ENCODE data around the gene CLSTN1. TPM values are rescaled to one million over a fixed set of nuclear protein-coding genes. Genes with fewer than 3 reads are reported as not detected.

The CLSTN1 gene
- total RNA-seq, 1 experiment from 2014 or later, result 106 TPM

DNA sequence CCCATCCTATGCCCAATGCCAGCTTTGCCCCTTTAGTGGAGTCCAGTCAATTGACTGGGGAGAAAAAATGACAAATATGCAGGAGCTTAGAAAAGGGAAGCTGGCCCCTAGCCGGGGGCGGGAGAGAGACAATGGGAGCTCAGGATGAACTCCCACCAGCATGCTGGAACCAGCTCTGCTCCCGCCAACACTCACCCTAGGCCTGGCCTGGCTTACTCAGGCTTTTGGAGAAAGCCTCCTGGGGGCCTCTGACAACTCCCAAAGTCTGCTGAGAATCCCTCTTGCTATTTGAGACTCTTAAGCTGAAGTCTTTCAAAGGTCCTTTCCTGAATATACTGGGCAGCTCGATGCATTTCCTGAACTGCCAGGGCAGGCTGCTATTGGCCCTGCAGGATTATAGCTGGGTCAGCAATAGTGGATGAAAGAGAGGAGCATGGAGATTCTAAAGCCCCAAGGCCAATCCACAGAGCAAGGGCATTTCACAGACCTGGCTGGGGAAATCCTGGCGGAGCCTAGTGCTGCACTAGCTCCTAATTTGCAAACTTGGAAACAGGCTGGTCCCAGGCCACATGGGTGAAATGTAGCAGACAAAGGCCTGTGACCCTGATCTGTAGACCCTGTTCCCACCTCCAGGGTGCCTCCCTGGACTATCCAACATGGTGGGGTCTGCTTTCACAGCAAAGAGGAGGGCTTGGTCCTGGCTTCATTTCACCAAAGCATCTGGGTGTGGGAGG lies 35.7 kb upstream of the CLSTN1 start:
- BruUV-seq (replicated peaks), result no TSS peak
- POLR2A ChIA-PET, result no interaction called here
- TF ChIP-seq, protein P1, sequence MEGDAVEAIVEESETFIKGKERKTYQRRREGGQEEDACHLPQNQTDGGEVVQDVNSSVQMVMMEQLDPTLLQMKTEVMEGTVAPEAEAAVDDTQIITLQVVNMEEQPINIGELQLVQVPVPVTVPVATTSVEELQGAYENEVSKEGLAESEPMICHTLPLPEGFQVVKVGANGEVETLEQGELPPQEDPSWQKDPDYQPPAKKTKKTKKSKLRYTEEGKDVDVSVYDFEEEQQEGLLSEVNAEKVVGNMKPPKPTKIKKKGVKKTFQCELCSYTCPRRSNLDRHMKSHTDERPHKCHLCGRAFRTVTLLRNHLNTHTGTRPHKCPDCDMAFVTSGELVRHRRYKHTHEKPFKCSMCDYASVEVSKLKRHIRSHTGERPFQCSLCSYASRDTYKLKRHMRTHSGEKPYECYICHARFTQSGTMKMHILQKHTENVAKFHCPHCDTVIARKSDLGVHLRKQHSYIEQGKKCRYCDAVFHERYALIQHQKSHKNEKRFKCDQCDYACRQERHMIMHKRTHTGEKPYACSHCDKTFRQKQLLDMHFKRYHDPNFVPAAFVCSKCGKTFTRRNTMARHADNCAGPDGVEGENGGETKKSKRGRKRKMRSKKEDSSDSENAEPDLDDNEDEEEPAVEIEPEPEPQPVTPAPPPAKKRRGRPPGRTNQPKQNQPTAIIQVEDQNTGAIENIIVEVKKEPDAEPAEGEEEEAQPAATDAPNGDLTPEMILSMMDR (IDR thresholded peaks at IDR 0.05; ENCODE audit: unreplicated experiment), result no peak
- Mint-ChIP-seq H3K27me3 (ENCODE audit: insufficient read depth, unreplicated experiment) (no peaks in the 10 kb centered on the region), H3K9me3 (ENCODE audit: unreplicated experiment) (no peaks in the 10 kb centered on the region), H3K4me3 (ENCODE audit: unreplicated experiment) (no peak overlapping the region), H3K36me3 (ENCODE audit: insufficient read depth, unreplicated experiment) (peaks cover 5% of the 10 kb centered on the region), H3K27ac (ENCODE audit: low read depth, unreplicated experiment) (no peak overlapping the region), H3K4me1 (ENCODE audit: insufficient read depth, unreplicated experiment) (no peaks in the 10 kb centered on the region)
- DNase-seq (ENCODE audit: unreplicated experiment), result no peak
- CTCF ChIA-PET, result interaction anchor here (0.7 to 4.1 kb wide), 4 partner anchors 9 to 79 kb away, joined by 3 to 38 read pairs (median 8); no protein-coding TSS in a partner anchor
- intact Hi-C loops (cut with micrococcal nuclease), result no loop called here

DNA sequence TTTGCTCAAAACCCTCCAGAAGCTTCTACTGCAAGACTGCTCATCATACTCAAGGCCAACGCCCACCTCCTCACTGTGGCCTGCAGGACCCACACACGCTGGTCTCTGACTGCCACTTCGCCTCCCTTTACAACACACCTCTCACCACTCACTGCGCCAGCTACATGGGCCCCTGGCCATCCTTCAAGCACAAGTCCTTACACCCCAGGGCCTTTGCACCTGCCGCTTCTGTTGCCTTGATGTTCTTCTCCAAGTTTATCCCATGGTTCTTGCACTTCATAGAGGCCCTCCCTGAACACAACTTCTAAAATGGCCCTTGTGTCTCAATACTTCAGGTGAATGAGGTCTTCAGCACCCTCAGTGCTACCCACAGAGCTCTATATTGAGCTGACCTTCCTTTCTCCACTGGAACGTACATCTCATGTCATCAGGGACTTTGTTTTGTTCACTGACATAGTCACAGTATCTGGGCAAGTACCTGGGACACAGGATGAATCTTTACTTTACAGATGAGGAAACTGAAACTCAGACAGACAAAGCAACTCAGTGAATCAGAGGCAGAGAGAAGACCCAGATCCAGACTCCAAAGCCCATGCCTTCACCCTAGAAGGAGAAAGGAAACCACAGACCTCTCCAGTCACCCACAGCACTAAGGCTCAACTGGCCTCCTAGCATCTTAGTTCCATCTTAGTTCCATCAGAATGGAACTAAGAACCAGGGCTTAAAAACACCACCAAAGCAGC lies 34.7 kb upstream of the CLSTN1 start:
- no peak overlapping the region for H3K4me3 Mint-ChIP-seq (ENCODE audit: unreplicated experiment)
- no TSS peak for BruUV-seq (replicated peaks)
- ChIA-PET POLR2A (no interaction called here), CTCF (interaction anchor here (0.6 to 4.1 kb wide), 4 partner anchors 10 to 319 kb away, joined by 3 to 38 read pairs (median 6); no protein-coding TSS in a partner anchor)
- H3K4me1 Mint-ChIP-seq (ENCODE audit: insufficient read depth, unreplicated experiment), result no peaks in the 10 kb centered on the region
- H3K27ac Mint-ChIP-seq (ENCODE audit: low read depth, unreplicated experiment), result no peak overlapping the region
- TF ChIP-seq, protein P1 (IDR thresholded peaks at IDR 0.05; ENCODE audit: unreplicated experiment), result no peak
- peaks cover 5% of the 10 kb centered on the region for H3K36me3 Mint-ChIP-seq (ENCODE audit: insufficient read depth, unreplicated experiment)
- intact Hi-C loops (cut with micrococcal nuclease), result no loop called here
- no peaks in the 10 kb centered on the region for H3K27me3 Mint-ChIP-seq (ENCODE audit: insufficient read depth, unreplicated experiment)
- no peak for DNase-seq (ENCODE audit: unreplicated experiment)
- no peaks in the 10 kb centered on the region for H3K9me3 Mint-ChIP-seq (ENCODE audit: unreplicated experiment)

DNA sequence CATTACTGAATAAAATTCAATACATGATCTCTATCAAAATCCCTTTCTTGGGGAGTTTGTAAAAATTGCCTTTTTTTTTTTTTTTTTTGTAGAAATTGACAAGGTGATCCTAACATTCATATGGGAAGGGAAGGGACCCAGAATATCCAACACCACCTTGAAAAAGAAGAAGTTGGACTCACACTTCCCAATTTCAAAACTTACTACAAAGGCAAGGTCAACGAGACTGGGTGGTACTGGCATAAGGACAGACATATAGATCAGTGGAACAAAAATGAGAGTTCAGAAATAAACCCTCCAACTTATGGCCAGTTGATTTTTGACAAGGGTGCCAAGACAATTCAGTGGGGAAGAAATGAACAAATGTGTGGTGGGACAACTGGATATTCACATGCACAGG lies 31.4 kb upstream of the CLSTN1 start:
- TF ChIP-seq, protein P1 (IDR thresholded peaks at IDR 0.05; ENCODE audit: unreplicated experiment), result no peak
- no peaks in the 10 kb centered on the region for H3K27me3 Mint-ChIP-seq (ENCODE audit: insufficient read depth, unreplicated experiment)
- ChIA-PET POLR2A (no interaction called here), CTCF (interaction anchor here (0.6 to 1.0 kb wide), 3 partner anchors 13 to 229 kb away, joined by 3 read pairs; no protein-coding TSS in a partner anchor)
- peaks cover 4% of the 10 kb centered on the region for H3K4me1 Mint-ChIP-seq (ENCODE audit: insufficient read depth, unreplicated experiment)
- no peaks in the 10 kb centered on the region for H3K9me3 Mint-ChIP-seq (ENCODE audit: unreplicated experiment)
- no TSS peak for BruUV-seq (replicated peaks)
- no peak overlapping the region for H3K4me3 Mint-ChIP-seq (ENCODE audit: unreplicated experiment)
- H3K27ac Mint-ChIP-seq (ENCODE audit: low read depth, unreplicated experiment), result no peak overlapping the region
- intact Hi-C loops (cut with micrococcal nuclease), result no loop called here
- peaks cover 5% of the 10 kb centered on the region for H3K36me3 Mint-ChIP-seq (ENCODE audit: insufficient read depth, unreplicated experiment)
- no peak for DNase-seq (ENCODE audit: unreplicated experiment)

DNA sequence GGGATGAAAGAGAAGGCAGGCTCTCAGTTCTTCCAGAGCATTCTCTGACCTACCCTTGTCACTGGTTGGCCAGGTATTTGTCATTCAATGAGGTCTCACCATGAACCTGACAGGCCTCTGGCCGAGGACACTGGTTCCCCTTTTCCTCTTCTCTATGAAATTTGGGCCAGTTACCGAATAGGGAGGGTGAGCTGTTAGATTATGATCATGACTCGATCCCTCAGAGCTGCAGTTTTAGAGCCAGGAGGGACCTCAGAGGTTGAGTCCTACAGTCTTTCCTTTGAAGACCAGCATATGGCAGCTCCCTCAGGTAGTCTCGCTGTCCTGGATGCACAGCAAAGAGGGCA lies 29.5 kb upstream of the CLSTN1 start:
- no peaks in the 10 kb centered on the region for H3K9me3 Mint-ChIP-seq (ENCODE audit: unreplicated experiment)
- POLR2A ChIA-PET, result interaction anchor here (1.4 to 1.5 kb wide), 2 partner anchors 69 to 87 kb away, joined by 4 to 9 read pairs; no protein-coding TSS in a partner anchor
- H3K36me3 Mint-ChIP-seq (ENCODE audit: insufficient read depth, unreplicated experiment), result peaks cover 5% of the 10 kb centered on the region
- BruUV-seq (replicated peaks), result no TSS peak
- TF ChIP-seq, protein P1 (IDR thresholded peaks at IDR 0.05; ENCODE audit: unreplicated experiment), result no peak
- H3K4me3 Mint-ChIP-seq (ENCODE audit: unreplicated experiment), result no peak overlapping the region
- peaks cover 4% of the 10 kb centered on the region for H3K4me1 Mint-ChIP-seq (ENCODE audit: insufficient read depth, unreplicated experiment)
- H3K27me3 Mint-ChIP-seq (ENCODE audit: insufficient read depth, unreplicated experiment), result no peaks in the 10 kb centered on the region
- DNase-seq (ENCODE audit: unreplicated experiment), result no peak
- CTCF ChIA-PET, result interaction anchor here (0.6 to 1.8 kb wide), 5 partner anchors 18 to 224 kb away, joined by 3 to 7 read pairs (median 3); no protein-coding TSS in a partner anchor
- intact Hi-C loops (cut with micrococcal nuclease), result no loop called here
- H3K27ac Mint-ChIP-seq (ENCODE audit: low read depth, unreplicated experiment), result no peak overlapping the region

Data from MCF 10A (cell line).